Keratinocyte (primary cell): ENCODE results near the gene HPSE2. TPM values are rescaled to one million over a fixed set of nuclear protein-coding genes. Genes with fewer than 3 reads are reported as not detected.

Experiments used
- DNase-seq: peaks from one replicate; pipeline ENCODE4 v3.0.0-alpha.2; 2011; ENCODE audit warnings: low read depth, missing footprints, low spot score
- FAIRE-seq: peaks from 2 replicates; lab custom pipeline; 2011; peaks lifted over from hg19 to GRCh38; lab: Jason Lieb, UNC
- H2AFZ ChIP-seq: 2 replicates; pipeline ENCODE4 v1.6.0; 2012; ENCODE audit warnings: low read length, control low read depth, inconsistent platforms; ENCODE audit not compliant: control insufficient read depth
- H3K27ac ChIP-seq: 2 replicates; pipeline ENCODE4 v1.5.1; 2011; ENCODE audit warnings: low read length; ENCODE audit not compliant: control insufficient read depth, insufficient read depth
- H3K27me3 ChIP-seq: 3 replicates; pipeline ENCODE4 v1.6.0; 2011; ENCODE audit warnings: low read length; ENCODE audit not compliant: control insufficient read depth, insufficient read depth; ENCODE audit errors: extremely low read depth
- H3K36me3 ChIP-seq, 2 experiments: 2 replicates in 1 of 2; 3 replicates in 1 of 2; pipeline ENCODE4 v1.5.1; 2011; ENCODE audit warnings: low read length in 2 of 2, mild to moderate bottlenecking in 1 of 2; ENCODE audit not compliant: control insufficient read depth in 2 of 2, insufficient read depth in 2 of 2; ENCODE audit errors: extremely low read depth in 1 of 2
- H3K4me1 ChIP-seq: 3 replicates; pipeline ENCODE4 v1.5.1; 2011; ENCODE audit warnings: low read length; ENCODE audit not compliant: control insufficient read depth, insufficient read depth; ENCODE audit errors: extremely low read depth
- H3K4me2 ChIP-seq: 3 replicates; pipeline ENCODE4 v1.6.0; 2011; ENCODE audit warnings: low read depth, low read length; ENCODE audit not compliant: control insufficient read depth, insufficient read depth; ENCODE audit errors: extremely low read depth
- H3K4me3 ChIP-seq, 3 experiments: fragments of 200-600 bp in 1 of 3; sonication (generic) in 1 of 3; 2 replicates in 2 of 3; 3 replicates in 1 of 3; pipeline ENCODE4 v1.5.1; 2011 to 2016; ENCODE audit warnings: low read length in 3 of 3, mild to moderate bottlenecking in 3 of 3, control low read depth in 2 of 3, inconsistent platforms in 1 of 3, low read depth in 1 of 3, mixed read lengths in 1 of 3, mixed run types in 1 of 3, moderate library complexity in 1 of 3; ENCODE audit not compliant: control insufficient read depth in 2 of 3, insufficient read depth in 2 of 3; ENCODE audit errors: extremely low read depth in 1 of 3
- H3K79me2 ChIP-seq: 2 replicates; pipeline ENCODE4 v1.6.0; 2012; ENCODE audit warnings: low read length; ENCODE audit not compliant: control insufficient read depth, insufficient read depth
- H3K9ac ChIP-seq: 3 replicates; pipeline ENCODE4 v1.6.0; 2011; ENCODE audit warnings: low read length; ENCODE audit not compliant: control insufficient read depth, insufficient read depth; ENCODE audit errors: extremely low read depth
- H3K9me1 ChIP-seq: 3 replicates; pipeline ENCODE4 v1.6.0; 2011; ENCODE audit warnings: low read length; ENCODE audit not compliant: control insufficient read depth, insufficient read depth; ENCODE audit errors: extremely low read depth
- H3K9me3 ChIP-seq: 2 replicates; pipeline ENCODE4 v1.5.1; 2012; ENCODE audit warnings: low read depth, low read length; ENCODE audit not compliant: control insufficient read depth
- H4K20me1 ChIP-seq: 3 replicates; pipeline ENCODE4 v1.6.0; 2011; ENCODE audit warnings: low read length; ENCODE audit not compliant: control insufficient read depth, insufficient read depth; ENCODE audit errors: extremely low read depth
- CTCF ChIP-seq, 3 experiments: IDR thresholded peaks in 1 of 3; conservative IDR thresholded peaks in 1 of 3; optimal IDR thresholded peaks in 1 of 3; 2 replicates in 2 of 3; 3 replicates in 1 of 3; pipeline versions ENCODE3 to v1.5.1; 2011; ENCODE audit warnings: low read length in 3 of 3, mild to moderate bottlenecking in 3 of 3, moderate library complexity in 2 of 3, control low read depth in 1 of 3, inconsistent platforms in 1 of 3; ENCODE audit not compliant: insufficient read depth in 2 of 3; ENCODE audit errors: extremely low read depth in 1 of 3
- EZH2 ChIP-seq: IDR thresholded peaks from one replicate; pipeline ENCODE4 v1.6.1; 2012; ENCODE audit warnings: inconsistent platforms, mild to moderate bottlenecking, low read length, moderate library complexity
- dilution Hi-C: fragments of 300-500 bp; cut with MboI; formaldehyde crosslinking; loops from one replicate; pipeline ENCODE4 v1.7.0; 2020; ENCODE audit warnings: low sequenced_read_pairs; ENCODE audit not compliant: extremely low pct_ligation_motif_present
- polyA plus RNA-seq, 5 experiments: library from polyadenylated mRNA; depleted of rRNA in 3 of 5; stranded (reverse) in 3 of 5; stranded (forward) in 1 of 5; unstranded in 1 of 5; fragments of >200 nt; gene quantifications; 1 replicate in 1 of 5; 2 replicates in 3 of 5; 3 replicates in 1 of 5; pipeline versions ENCODE4 v1.2.1 to v1.2.3, GENCODE V29; 2011 to 2012; ENCODE audit warnings: missing spikeins in 2 of 5, low read depth in 1 of 5, low replicate concordance in 1 of 5

The HPSE2 gene
- polyA plus RNA-seq, 1 donor (not counting 4 experiments of a cell fraction or from before 2014, with no cell fraction given): 0.01 TPM

- TF ChIP-seq CTCF (optimal IDR thresholded peaks at IDR 0.05 in 1 of 3, IDR thresholded peaks at IDR 0.05 in 1 of 3, conservative IDR thresholded peaks at IDR 0.05 in 1 of 3; ENCODE audit: extremely low read depth in 1 of 3, insufficient read depth in 2 of 3, low read length in 3 of 3) (no peak), EZH2 (no peak)
- Histone ChIP-seq H3K36me3 (no peaks in the 10 kb centered on the region), H3K9ac (no peak overlapping the region), H3K4me2 (no peak overlapping the region), H3K4me3 (no peak overlapping the region), H3K27me3 (no peaks in the 10 kb centered on the region), H3K9me3 (no peaks in the 10 kb centered on the region), H4K20me1 (no peaks in the 10 kb centered on the region), H3K9me1 (no peaks in the 10 kb centered on the region), H3K79me2 (no peaks in the 10 kb centered on the region), H2AFZ (no peak overlapping the region), H3K4me1 (no peaks in the 10 kb centered on the region), H3K27ac (no peak overlapping the region)
- no peak for FAIRE-seq
- dilution Hi-C loops: no loop called here
- DNase-seq: no peak
These were observed 548.0 kb downstream of the HPSE2 start for GRCh38 chr10:98687685-98688084.

GRCh38 chr10:98684019-98684899 is 551.4 kb downstream of the HPSE2 start:
- no peak for TF ChIP-seq EZH2
- Histone ChIP-seq H3K4me3 (no peak overlapping the region), H3K9me1 (no peaks in the 10 kb centered on the region), H3K4me2 (no peak overlapping the region), H3K36me3 (no peaks in the 10 kb centered on the region), H3K79me2 (no peaks in the 10 kb centered on the region), H3K9ac (no peak overlapping the region), H3K4me1 (no peaks in the 10 kb centered on the region), H2AFZ (no peak overlapping the region), H3K9me3 (no peaks in the 10 kb centered on the region), H3K27me3 (no peaks in the 10 kb centered on the region), H3K27ac (no peak overlapping the region), H4K20me1 (no peaks in the 10 kb centered on the region)
- no peak for DNase-seq
- no peak for FAIRE-seq
- dilution Hi-C loops: no loop called here
